Measurements from ENCODE around the gene ZBTB20. TPM values are rescaled to one million over a fixed set of nuclear protein-coding genes. Genes with fewer than 3 reads are reported as not detected.

Gene ZBTB20
- total and polyA plus RNA-seq, 4 donors = 0.88 to 83.2 (median 20.4) TPM

- Histone ChIP-seq H3K4me3 (ENCODE audit: low read depth in 1 of 3, low read length in 3 of 3) (no peak overlapping the region), H3K4me1 (ENCODE audit: control insufficient read depth in 4 of 4, insufficient read depth in 4 of 4, low read length in 3 of 4) (peaks cover 3 to 22% (median 13%) of the 10 kb centered on the region in 4 donors), H3K9ac (ENCODE audit: low read depth in 1 of 2, low read length in 2 of 2) (no peak overlapping the region), H3K36me3 (ENCODE audit: control insufficient read depth in 4 of 4, insufficient read depth in 3 of 4, low read depth in 1 of 4, low read length in 3 of 4) (no peaks in the 10 kb centered on the region), H3K27ac (ENCODE audit: low read depth in 1 of 2, low read length in 2 of 2) (no peak overlapping the region), H3K9me3 (ENCODE audit: control insufficient read depth in 4 of 4, low read length in 3 of 4) (no peaks in the 10 kb centered on the region), H3K27me3 (ENCODE audit: control insufficient read depth in 4 of 4, insufficient read depth in 4 of 4, low read length in 3 of 4) (no peaks in the 10 kb centered on the region)
- TF ChIP-seq JUND (IDR thresholded peaks at IDR 0.05) = no peak
- TF ChIP-seq RAD21 (IDR thresholded peaks at IDR 0.05) = no peak
- TF ChIP-seq HNF4G (IDR thresholded peaks at IDR 0.05) = no peak
- TF ChIP-seq FOXA2 (IDR thresholded peaks at IDR 0.05) = no peak
- TF ChIP-seq ATF3 (IDR thresholded peaks at IDR 0.05) = no peak
- no peak for TF ChIP-seq YY1 (IDR thresholded peaks at IDR 0.05)
- no peak for TF ChIP-seq GABPA (IDR thresholded peaks at IDR 0.05 in 1 of 2, conservative IDR thresholded peaks at IDR 0.05 in 1 of 2)
- no peak for TF ChIP-seq REST (IDR thresholded peaks at IDR 0.05)
- no peak for TF ChIP-seq MAX (IDR thresholded peaks at IDR 0.05)
- TF ChIP-seq SP1 (IDR thresholded peaks at IDR 0.05) = no peak
- no peak for TF ChIP-seq FOXA1 (IDR thresholded peaks at IDR 0.05)
- no peak for TF ChIP-seq RXRA (IDR thresholded peaks at IDR 0.05)
- no peak for TF ChIP-seq TAF1 (conservative IDR thresholded peaks at IDR 0.05)
- no peak for TF ChIP-seq NR2F2 (IDR thresholded peaks at IDR 0.05)
- no peak for TF ChIP-seq HNF4A (conservative IDR thresholded peaks at IDR 0.05)
- DNase-seq (ENCODE audit: low spot score) = no peak
- WGBS = 85% methylated on average over 5 of the region's 5 CpGs
These were observed 431.0 kb downstream of the ZBTB20 start for GRCh38 chr3:114716126-114716525.

GRCh38 chr3:114714957-114715460 is 432.1 kb downstream of the ZBTB20 start:
- peaks cover 6 to 18% (median 8%) of the 10 kb centered on the region in 4 donors for H3K4me1 ChIP-seq (ENCODE audit: control insufficient read depth in 4 of 4, insufficient read depth in 4 of 4, low read length in 3 of 4)
- H3K4me3 ChIP-seq (ENCODE audit: low read depth in 1 of 3, low read length in 3 of 3) = no peak overlapping the region
- H3K9me3 ChIP-seq (ENCODE audit: control insufficient read depth in 4 of 4, low read length in 3 of 4) = no peaks in the 10 kb centered on the region
- H3K27ac ChIP-seq (ENCODE audit: low read depth in 1 of 2, low read length in 2 of 2) = peak overlapping the region in 1 of 2 donors; percentile 19
- no peak overlapping the region for H3K9ac ChIP-seq (ENCODE audit: low read depth in 1 of 2, low read length in 2 of 2)
- TF ChIP-seq NR2F2 (IDR thresholded peaks at IDR 0.05) = no peak
- TF ChIP-seq EGR1 (IDR thresholded peaks at IDR 0.05; ENCODE audit: low read depth in 2 of 2) = no peak
- no peak for TF ChIP-seq CTCF (IDR thresholded peaks at IDR 0.05; ENCODE audit: low read depth, low read length, missing input control)
- no peak for TF ChIP-seq YY1 (IDR thresholded peaks at IDR 0.05)
- TF ChIP-seq FOXA2 (IDR thresholded peaks at IDR 0.05) = no peak
- no peak for TF ChIP-seq MAX (IDR thresholded peaks at IDR 0.05)
- no peak for TF ChIP-seq RXRA (IDR thresholded peaks at IDR 0.05)
- no peak for TF ChIP-seq FOXA1 (IDR thresholded peaks at IDR 0.05)
- TF ChIP-seq ZBTB33 (IDR thresholded peaks at IDR 0.05) = no peak
- no peak for TF ChIP-seq SP1 (IDR thresholded peaks at IDR 0.05)
- WGBS = 84% methylated on average over 7 of the region's 7 CpGs
- no peaks in the 10 kb centered on the region for H3K27me3 ChIP-seq (ENCODE audit: control insufficient read depth in 4 of 4, insufficient read depth in 4 of 4, low read length in 3 of 4)
- no peaks in the 10 kb centered on the region for H3K36me3 ChIP-seq (ENCODE audit: control insufficient read depth in 4 of 4, insufficient read depth in 3 of 4, low read depth in 1 of 4, low read length in 3 of 4)
- no peak for DNase-seq (ENCODE audit: low spot score)

Data from liver (tissue), 9 donors.